Activated naive CD4-positive, alpha-beta T cell treated with anti-CD3 and anti-CD28 coated beads, Interleukin-2, amount 50 U/mL, for 16 hours (primary cell): Measurements from ENCODE around the gene UTP18.
"Not testable (repeated sequence)": the region's sequence is repeated elsewhere in the genome, so short reads cannot be mapped to it uniquely, and the experiment has no call there.

Source experiments
- DNase-seq: peaks from one replicate; pipeline ENCODE4 v3.0.0-alpha.2; 2020

UTP18 gene

DNA sequence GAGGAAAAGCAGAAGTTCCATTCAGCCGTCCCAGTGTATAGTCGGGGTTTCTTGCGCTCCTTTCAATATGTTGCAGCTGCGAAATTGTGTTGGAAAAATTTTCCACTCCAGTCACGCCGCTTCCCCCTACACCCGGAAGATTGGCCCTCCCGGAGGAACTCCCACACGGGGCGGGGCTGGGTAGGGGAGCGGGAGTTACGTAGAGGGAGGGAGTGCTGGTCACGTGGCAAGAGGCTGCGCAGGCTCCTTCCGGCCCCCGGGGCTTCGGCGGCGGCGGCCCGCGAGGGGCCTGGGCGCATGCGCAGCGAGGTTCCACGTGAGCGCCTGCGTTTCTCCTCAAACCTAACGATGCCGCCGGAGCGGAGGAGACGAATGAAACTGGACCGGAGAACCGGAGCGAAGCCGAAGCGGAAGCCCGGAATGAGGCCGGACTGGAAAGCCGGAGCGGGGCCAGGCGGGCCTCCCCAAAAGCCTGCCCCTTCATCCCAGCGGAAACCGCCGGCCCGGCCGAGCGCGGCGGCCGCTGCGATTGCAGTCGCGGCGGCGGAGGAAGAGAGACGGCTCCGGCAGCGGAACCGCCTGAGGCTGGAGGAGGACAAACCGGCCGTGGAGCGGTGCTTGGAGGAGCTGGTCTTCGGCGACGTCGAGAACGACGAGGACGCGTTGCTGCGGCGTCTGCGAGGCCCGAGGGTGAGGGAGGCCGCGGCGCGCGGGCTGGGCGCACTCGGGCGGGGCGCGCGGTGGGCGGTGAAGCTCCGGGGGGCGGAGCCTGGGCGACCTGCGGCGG is at the start of gene UTP18:
Gene UTP18 (plus strand): TSS at position 310 of the 787 bp plus-strand sequence. CDS start 39 bp downstream, at position 349.
- peak; percentile 97 for DNase-seq

DNA sequence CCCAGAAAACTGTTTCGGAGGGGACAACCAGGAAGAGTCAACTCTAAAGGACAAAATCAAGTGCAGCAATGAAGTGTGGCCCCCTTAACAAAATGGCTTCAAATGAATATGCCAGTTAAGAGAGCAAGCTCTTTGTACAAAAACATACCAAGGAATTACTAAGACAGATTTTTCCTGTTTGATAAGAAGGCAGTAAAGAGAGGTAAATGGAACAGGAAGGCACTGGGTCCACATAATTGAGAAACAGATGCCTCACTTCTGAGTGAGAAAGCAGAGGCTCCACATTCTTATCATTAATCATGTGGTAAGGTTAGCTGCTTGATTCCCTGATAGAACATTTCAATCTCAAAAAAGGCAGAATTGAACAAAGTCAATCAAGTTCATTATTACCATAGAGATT is 45.4 kb upstream of the UTP18 start:
- no peak for DNase-seq

DNA sequence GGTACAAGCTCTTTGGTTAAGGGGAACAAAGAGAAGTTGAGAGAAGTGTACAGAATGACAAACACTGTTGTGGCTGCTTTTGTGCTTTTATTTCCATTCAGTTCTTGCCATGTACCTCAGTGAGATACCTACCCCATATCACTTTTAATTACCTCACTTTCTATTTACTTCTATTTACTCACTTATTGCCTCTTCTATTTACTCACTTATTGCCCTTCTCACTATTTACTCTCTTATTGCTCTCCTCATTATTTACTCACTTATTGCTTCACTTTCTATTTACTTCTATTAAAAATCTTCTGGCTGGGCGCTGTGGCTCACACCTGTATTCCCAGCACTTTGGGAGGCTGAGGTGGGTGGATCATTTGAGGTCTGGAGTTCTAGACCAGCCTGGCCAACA is 42.4 kb upstream of the UTP18 start:
- no peak for DNase-seq

DNA sequence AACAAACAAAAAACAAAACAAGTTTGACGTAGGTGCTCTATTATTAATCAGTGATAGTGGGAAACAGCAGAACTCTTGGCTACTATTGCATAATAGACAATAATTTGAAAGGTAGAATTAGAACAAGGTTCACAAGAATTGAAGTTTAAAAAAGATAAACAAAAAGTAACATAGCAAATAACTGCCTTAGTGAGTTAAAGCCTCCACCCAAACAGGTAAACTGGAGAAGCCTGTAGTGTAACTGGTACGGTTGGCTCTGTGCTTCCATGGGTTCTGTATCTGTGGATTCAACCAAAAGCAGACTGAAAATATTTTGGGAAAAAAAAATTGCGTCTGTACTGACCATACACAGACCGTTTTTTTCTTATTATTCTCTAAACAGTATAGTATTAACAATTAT is 39.0 kb upstream of the UTP18 start:
- no peak for DNase-seq

DNA sequence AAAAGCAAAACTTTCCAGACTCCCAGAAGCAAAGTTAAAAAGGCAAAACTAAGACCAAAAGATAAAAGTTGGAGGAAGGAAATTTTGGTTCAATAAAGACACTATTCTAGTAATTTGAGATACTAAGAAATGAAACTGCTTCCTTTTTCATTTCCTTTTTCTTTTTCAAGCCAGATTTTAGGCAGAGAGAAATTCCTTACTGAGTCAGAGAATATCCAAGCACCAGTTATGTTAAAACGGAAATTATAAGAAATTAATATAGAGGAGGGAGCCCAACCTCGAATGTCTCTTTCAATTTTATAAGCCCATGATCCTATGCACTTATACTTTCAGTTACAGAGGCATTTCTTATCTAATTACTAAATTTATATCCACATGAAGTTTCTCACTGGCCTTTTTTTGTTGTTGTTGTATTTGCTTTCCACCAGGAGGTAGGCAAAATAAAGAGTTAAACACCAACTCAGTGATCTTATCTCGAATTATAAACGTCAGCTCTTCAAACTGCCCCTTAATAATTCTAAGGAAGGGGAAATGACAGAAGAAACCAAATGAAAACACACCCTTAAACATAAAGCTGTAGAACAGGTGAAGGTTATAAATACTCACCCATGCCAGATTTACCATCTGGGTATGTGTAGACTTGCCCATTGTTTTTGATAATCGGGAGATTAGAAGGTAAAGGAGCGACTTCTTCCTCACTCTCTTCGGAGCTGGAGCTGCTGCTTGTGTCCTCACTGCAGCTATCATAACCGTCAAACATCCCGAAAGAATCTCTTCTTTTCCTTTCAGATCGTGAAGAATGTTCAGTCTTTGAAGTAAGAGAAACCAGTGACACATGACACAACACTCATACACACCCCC is 35.7 kb upstream of the UTP18 start:
- no peak for DNase-seq

DNA sequence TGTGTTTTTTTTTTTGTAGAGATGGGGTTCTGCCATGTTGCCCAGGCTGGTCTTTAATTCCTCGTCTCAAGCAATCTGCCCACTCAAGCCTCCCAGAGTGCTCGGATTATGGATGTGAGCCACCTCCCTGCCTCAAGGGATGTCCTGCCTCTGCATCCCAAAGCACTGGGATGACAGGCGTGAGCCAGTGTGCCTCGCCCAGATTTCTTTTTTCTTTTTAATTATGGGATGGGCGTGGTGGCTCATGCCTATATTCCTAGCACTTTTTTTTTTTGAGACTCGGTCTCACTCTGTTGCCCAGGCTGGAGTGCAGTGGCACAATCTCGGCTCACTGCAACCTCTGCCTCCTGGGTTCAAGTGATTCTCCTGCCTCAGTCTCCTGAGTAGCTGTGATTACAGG is 34.8 kb upstream of the UTP18 start:
- not testable (repeated sequence) for DNase-seq

DNA sequence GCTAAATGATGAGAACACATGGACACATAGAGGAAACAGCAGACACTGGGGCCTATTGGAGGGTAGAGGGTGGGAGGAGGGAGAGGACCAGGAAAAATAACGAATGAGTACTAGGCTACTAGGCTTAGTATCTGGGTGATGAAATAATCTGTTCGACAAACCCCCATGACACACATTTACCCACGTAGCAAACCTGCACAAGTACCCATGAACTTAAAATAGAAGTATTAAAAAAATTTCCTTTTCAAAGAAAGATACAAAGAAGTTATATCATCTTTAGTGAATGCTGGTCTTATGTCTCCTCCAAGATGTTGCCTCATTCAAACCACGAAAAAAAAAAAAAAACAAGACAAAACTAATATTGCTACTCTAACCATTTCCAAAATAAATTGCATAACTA is 32.2 kb upstream of the UTP18 start:
- no peak for DNase-seq

DNA sequence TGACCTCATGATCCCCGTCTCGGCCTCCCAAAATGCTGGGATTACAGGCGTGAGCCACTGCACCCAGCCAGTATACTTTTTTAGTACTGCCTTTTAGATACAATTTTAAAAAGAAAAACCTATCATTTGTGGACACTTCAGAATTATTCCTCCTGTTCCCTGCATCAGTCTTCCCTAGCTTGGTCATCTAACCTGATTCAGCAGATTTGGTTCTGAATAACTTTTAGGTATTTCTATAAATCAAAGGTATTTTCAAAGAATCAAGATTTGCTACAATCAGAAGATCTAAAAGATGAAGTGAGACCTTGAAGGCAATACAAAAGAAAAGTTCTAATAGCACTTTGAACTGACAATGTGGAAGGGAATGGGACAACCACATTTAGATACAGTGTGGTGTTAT is 30.5 kb upstream of the UTP18 start:
- DNase-seq: no peak

DNA sequence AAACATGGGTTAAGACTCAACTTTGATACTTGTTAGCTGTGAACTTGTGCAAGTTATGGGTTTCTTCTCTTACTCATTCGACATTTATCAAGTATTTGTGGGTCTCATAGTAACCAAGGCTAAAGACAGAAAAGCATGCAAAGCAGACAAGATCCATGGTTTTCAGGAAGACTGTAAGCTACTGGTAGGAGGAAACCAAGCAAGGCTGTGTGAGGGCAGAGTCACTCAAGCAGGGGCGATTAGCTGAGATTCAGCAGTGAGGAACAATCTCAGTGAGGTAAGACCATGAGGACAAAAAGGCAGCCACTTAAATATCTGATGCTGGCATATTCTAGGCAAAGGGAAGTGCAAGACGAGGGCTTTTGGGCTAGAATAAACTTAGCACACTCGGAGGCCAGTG is 30.0 kb upstream of the UTP18 start:
- DNase-seq: no peak

DNA sequence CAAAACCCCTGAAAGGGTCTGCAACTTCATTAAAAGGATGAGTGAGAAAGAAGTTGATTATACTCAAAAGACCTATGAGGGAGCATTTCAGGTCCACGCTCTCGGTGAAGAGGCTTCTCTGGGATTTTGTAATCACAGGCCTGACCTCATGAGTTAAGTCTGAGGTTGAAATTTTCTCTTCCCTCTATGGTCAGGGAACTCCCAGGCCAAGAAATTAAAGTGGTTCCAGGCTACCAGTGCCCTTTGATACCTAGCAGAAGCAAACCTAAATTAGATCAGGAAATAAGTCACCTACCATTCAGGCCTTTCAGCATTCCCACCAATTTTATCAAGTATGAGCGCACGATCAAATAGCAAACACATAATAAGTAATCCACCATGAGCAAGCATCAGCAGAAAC is 28.3 kb upstream of the UTP18 start:
- DNase-seq: no peak

DNA sequence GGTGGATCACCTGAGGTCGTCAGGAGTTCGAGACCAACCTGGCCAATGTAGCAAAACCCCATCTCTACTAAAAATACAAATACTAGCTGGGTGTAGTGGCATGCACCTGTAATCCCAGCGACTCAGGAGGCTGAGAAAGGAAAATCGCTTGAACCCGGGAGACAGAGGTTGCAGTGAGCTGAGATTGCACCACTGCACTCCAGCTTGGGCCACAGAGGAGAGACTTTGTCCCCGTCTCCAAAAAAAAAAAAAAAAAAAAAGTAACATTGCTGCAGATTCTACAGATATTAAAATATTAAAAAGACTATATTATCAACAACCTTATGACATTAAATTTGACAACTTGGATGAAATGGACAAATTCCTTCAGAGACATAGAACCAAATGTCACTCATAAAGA is 26.2 kb upstream of the UTP18 start:
- DNase-seq: no peak

DNA sequence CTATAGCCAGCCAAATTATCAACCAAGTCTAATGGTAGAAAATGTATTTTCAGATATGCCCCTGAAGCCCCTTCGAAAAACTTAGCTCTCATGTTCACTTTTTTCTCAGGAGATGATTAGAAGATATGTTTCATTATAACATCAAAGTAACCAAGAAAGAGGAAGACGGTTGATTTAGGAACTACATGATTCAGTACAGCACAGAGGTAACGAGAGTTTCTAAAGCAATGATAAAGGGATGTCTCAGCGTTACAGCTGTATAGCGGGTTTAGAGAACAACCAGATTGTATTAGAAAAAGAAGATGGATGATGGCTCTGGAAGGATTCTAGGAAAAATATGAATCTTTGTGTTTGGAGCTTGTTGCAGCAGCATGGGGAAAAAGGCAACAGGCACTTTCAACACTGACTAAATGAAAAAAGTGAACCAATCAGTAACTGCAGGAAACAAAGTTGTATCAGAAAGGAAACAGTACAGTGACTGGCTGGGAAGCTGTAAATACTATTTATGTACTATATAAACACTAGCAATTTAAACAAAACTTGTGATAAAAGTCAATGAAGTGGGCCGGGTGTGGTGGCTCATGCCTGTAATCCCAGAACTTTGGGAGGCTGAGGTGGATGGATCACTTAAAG is 22.0 kb upstream of the UTP18 start:
- DNase-seq: no peak

DNA sequence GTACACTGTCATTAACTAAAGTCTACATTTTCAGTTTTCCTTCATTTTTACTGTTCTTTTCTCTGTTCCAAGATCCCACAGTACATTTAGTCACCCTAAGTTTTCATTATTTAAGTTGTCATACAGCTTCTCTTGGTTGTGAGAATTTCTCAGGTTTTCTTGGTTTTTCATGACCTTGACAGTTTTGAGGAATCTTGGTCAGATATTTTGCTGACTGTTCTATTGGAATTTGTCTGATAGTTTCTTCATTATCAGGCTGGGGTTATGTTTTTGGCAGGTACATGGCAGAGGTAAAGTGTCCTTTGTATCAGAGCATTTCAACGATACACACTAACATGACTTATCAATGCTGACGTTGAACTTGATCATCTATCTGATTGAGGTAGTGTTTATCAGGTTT is 20.1 kb upstream of the UTP18 start:
- DNase-seq: no peak

DNA sequence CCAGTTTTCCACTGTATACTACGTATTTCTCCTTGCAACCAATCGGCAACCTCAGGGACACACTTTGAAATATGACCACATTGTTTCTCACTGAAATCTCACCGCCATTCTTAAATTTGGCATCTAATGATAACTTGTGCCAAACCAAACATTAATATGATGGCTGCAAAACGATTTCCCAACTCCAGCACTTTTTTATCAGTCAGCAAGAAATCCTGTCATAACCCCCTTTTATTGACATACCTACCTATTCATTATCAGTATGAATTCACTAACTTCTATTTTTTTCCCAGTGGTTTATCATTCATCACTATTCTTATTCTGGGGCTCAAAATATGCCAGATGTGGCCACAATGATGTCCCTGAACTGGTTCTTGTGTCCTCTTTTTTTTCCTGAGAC is 16.3 kb upstream of the UTP18 start:
- DNase-seq: no peak

DNA sequence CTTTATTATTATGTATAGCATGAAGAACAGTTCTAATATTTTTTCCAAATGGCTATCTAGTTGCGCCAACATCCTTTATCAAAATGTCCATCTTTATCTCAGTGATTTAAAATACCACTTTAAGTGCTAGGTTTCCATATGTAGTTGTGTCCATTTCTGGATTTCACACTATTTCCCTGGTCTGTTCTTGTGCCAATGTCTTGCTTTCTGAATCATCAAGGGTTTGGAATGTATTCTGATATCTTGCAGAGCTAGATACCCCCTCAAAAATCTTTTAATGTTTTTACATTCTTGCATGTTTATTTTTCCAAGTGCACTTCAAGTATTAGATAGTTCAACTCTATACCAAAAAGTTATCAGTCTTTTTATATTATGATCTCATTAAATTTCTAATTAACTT is 14.8 kb upstream of the UTP18 start:
- no peak for DNase-seq

DNA sequence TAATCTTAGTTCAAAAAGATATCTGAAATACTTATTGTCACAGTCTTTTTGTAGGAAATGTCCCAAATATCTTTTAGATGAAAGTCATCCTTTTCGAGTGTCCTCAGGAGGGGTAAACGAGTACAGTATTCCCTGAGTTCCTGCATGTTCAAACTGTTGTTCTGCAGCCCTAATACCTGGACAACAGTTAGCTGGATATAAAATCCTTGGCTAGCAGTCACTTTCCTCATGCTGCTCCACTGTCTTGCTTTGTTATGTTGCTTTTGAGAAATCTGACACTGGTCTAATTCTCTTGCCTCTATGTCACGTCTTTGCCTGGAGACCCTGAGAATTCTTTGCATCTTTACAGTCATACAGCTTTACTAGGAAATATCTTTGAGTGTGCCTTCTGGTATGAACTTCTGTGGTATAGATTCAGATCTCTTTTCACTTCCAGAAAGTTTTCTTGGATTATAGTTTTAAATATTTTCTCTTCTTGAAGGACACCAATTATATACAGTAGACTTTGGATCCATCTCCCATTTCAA is 10.0 kb upstream of the UTP18 start:
- no peak for DNase-seq

DNA sequence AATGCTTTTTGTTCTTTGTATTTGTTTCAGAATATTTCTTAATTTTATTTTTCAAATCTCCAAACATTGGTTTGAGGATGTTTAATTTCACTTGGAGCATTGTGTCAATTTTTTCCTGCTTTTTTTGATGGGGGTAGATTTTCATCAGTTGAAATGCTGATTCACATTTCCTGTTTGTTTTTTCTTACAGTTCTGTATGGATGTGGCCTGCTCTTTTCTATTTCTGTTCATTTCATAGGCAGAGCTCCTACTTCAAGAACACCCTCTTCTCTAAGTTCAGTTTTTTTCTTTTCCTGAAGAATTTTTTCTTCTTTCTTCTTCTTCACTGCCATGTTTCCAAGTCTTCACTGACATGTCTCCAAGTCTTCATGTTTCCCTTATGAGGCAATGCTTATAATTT is 9.3 kb upstream of the UTP18 start:
- DNase-seq: no peak

DNA sequence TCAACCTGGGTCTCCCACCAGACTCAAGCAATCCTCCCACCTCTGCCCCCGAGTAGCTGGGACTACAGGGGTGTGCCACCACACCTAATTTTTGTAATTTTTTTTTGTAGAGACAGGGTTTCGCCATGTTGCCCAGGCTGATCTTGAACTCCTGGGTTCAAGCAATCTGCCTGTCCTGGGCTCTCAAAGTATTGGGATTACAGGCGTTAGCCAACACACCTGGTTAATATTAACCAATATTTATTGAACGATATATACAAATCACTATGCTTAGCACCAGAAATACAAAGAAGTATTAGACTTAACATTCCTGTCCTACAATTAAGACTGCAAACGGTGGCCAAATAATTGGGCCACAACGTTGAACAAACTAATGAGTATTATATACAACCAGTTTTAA is 4.7 kb upstream of the UTP18 start:
- no peak for DNase-seq

DNA sequence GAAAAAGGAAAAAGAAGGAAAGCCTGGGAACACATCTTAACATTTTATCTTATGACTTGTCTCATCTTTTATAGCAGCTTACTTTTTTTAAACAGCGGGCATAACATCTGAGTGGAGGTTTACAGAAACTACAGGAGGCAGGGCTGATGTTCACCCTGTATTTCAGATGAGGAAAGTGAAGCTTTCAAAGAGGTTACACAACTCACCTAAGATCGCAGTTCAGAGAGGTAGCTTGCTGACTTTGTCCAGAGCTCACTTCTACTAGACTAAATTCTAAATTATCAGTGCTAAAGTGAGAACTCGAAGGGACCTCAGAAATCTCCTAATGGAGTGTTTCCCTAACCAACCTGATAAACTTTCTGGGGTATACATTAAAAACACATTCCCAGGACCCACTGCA is 4.2 kb upstream of the UTP18 start:
- no peak for DNase-seq

DNA sequence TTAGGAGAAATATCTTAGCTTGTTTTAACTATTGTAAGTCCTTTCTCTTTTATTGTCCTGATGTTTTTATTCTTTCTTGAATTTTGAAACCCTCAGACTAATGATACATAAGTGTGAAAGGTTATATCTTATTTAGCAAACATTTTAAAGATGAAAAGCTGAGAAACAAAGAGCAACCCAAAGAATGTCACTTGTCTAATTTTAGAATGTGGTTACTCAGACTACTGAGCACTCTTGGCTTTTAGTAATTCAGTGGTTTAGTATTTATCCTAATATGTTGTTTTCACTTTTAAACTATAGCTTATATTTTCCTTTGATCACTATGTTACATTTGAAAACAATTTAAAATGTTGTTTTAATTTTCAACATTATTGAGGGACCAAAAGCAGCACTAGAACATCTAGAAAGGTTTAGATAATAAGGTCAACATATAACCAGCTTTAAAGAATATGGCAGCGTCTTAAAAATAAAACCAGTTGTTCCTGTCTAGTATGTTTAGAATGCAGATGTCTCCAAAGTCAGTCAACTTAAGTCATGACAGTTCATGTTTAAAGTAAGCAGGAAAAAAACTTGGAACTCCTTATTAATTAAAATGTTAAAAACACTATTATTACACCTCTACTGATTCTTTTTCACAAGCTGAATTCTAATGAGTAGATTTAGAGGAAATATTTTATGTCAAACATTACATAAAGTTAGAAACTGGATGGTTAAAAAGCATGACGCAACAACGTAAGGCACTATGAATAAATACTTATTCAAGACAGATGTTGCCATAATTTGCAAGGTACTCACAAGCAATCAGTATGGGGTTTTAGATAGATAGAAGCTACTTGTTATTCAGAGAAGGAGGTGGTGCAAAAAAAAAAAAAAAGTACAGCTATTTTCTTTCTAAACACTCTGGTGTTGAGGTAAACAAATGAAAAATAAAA is 2.9 kb upstream of the UTP18 start:
- DNase-seq: no peak

DNA sequence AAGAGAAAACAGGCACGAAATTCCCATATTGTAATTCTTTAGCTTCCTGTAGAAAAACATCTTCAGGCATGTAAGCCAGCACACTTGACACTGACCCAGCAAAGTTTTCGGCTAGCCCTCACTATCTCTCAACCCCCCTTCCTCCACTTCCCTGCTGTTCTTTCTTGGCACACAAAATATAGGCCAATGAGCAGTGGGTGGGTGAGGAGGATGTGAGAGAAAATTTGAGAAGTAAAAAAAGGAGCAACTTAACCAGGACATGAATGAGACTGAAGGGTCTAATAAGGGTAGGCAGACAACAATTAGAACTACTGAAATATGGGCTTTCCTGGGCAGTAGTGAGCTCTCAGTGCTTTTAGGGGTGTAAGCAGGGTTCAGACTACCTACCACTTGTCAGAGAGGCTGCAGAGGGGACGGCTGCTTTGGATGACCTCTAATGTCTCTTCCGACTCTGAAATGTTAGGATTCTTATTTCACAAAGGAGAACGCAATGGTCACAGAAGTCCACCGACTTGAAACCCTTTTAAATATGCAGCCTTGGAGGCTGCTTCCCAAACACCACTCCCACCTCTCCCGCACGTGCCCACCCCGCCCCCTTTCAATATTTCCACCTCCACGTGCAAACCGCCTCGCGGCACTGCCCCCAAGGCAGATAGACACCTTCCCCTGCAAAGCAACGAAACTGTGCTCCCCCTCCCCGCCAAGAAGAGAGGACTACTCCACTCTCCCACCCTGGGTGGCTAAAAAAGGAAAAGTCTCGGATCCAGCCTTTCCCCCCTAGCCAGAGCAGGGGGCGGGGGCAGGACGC is 1.4 kb upstream of the UTP18 start:
- no peak for DNase-seq
